WTC11 (cell line): Measurements from ENCODE around the gene VTI1A.

ENCODE experiments used
- TF ChIP-seq, protein P1 (sequence below): sonication (generic); formaldehyde crosslinking; IDR thresholded peaks from 2 replicates; pipeline ENCODE4 v1.8.0; 2022; ENCODE audit warnings: mild to moderate bottlenecking, missing genetic modification reagents
- TF ChIP-seq, protein P2 (sequence below): fragments of 200-600 bp; IDR thresholded peaks from 2 replicates; pipeline ENCODE4 v1.8.0; 2022; ENCODE audit warnings: antibody characterized with exemption
- TF ChIP-seq, protein P3 (sequence below): sonication (generic); formaldehyde crosslinking; IDR thresholded peaks from 2 replicates; pipeline ENCODE4 v1.8.1; 2022; ENCODE audit warnings: missing genetic modification reagents, borderline replicate concordance

DNA sequence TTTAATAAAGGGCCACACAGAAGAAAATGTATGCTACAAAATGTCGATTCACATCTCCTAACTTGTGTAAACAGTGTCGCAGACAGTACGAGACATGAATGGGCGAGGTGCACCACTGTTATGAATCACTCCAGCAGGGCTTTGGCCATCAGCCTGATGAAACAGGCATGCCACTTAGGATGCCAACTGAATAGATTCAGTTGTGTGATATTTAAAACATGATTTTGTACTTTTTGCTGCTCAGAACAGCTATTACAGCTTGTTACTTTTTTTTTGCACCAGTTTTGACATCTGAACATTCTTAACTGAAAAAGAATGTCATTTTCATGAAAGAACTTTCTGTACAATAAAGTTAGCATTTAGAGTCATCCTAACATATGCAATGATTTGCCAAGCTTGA is 138.1 kb downstream of the VTI1A start:
- TF ChIP-seq, protein P1, sequence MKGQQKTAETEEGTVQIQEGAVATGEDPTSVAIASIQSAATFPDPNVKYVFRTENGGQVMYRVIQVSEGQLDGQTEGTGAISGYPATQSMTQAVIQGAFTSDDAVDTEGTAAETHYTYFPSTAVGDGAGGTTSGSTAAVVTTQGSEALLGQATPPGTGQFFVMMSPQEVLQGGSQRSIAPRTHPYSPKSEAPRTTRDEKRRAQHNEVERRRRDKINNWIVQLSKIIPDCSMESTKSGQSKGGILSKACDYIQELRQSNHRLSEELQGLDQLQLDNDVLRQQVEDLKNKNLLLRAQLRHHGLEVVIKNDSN: no peak
- TF ChIP-seq, protein P2, sequence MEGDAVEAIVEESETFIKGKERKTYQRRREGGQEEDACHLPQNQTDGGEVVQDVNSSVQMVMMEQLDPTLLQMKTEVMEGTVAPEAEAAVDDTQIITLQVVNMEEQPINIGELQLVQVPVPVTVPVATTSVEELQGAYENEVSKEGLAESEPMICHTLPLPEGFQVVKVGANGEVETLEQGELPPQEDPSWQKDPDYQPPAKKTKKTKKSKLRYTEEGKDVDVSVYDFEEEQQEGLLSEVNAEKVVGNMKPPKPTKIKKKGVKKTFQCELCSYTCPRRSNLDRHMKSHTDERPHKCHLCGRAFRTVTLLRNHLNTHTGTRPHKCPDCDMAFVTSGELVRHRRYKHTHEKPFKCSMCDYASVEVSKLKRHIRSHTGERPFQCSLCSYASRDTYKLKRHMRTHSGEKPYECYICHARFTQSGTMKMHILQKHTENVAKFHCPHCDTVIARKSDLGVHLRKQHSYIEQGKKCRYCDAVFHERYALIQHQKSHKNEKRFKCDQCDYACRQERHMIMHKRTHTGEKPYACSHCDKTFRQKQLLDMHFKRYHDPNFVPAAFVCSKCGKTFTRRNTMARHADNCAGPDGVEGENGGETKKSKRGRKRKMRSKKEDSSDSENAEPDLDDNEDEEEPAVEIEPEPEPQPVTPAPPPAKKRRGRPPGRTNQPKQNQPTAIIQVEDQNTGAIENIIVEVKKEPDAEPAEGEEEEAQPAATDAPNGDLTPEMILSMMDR: no peak
- TF ChIP-seq, protein P3, sequence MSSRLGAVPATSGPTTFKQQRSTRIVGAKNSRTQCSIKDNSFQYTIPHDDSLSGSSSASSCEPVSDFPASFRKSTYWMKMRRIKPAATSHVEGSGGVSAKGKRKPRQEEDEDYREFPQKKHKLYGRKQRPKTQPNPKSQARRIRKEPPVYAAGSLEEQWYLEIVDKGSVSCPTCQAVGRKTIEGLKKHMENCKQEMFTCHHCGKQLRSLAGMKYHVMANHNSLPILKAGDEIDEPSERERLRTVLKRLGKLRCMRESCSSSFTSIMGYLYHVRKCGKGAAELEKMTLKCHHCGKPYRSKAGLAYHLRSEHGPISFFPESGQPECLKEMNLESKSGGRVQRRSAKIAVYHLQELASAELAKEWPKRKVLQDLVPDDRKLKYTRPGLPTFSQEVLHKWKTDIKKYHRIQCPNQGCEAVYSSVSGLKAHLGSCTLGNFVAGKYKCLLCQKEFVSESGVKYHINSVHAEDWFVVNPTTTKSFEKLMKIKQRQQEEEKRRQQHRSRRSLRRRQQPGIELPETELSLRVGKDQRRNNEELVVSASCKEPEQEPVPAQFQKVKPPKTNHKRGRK (CRISPR knock-in tag): no peak
